ENCODE data around the gene FGG. TPM values are rescaled to one million over a fixed set of nuclear protein-coding genes. Genes with fewer than 3 reads are reported as not detected.
A peak's percentile ranks its signal among the peaks of the same experiment; 100 is the strongest.

Gene FGG
- total and polyA plus RNA-seq, 2 of the 13 experiments (the other 11 are each of a cell fraction or from before 2014, with no cell fraction given): 1,037 to 2,423 TPM

GRCh38 chr4:154612472-154613414 is at the start of gene FGG (continued):
- TF ChIP-seq AFF4 (CRISPR knock-in tag; IDR thresholded peaks at IDR 0.05) (peak; percentile 88), PITX1 (CRISPR knock-in tag; IDR thresholded peaks at IDR 0.05) (no peak; the same call in 1 of the 2 replicates), SKIL (CRISPR knock-in tag; IDR thresholded peaks at IDR 0.05; ENCODE audit: borderline replicate concordance) (no peak), MED13 (CRISPR knock-in tag; IDR thresholded peaks at IDR 0.05) (peak; percentile 91), ZNF142 (CRISPR knock-in tag; IDR thresholded peaks at IDR 0.05) (no peak), ZC3H4 (CRISPR knock-in tag; IDR thresholded peaks at IDR 0.05; ENCODE audit: borderline replicate concordance) (no peak), PBX3 (CRISPR knock-in tag; IDR thresholded peaks at IDR 0.05; ENCODE audit: borderline replicate concordance) (no peak), REL (CRISPR knock-in tag; conservative IDR thresholded peaks at IDR 0.05) (no peak), FOXA3 (CRISPR knock-in tag; IDR thresholded peaks at IDR 0.05) (peak; percentile 75), PLRG1 (conservative IDR thresholded peaks at IDR 0.05) (no peak), ASH2L (IDR thresholded peaks at IDR 0.05; ENCODE audit: insufficient read length, low read depth, low read length) (peak; percentile 45), RBM39 (IDR thresholded peaks at IDR 0.05; ENCODE audit: low read depth, low read length, poor library complexity, severe bottlenecking) (no peak)

All from HepG2 (cell line).